Neural cell (in vitro differentiated cells): ENCODE results near the gene PGM5. TPM values are rescaled to one million over a fixed set of nuclear protein-coding genes. Genes with fewer than 3 reads are reported as not detected.

Experiments used
- H2AFZ ChIP-seq: fragments of 200-600, 300-800 bp; sonication (generic), shearing (Covaris generic); 2 replicates; pipeline ENCODE4 v1.6.0; 2014; ENCODE audit warnings: low read depth, mild to moderate bottlenecking, antibody characterized with exemption, low read length, moderate library complexity
- H3F3A ChIP-seq: fragments of 200-600 bp; shearing (Covaris generic); 2 replicates; pipeline ENCODE4 v1.6.1; 2016; ENCODE audit warnings: mild to moderate bottlenecking, moderate library complexity, mixed read lengths, antibody characterized with exemption, low read length; ENCODE audit not compliant: insufficient read depth, poor library complexity, severe bottlenecking
- H3K27ac ChIP-seq: fragments of 200-600, 300-800 bp; sonication (generic), shearing (Covaris generic); 2 replicates; pipeline ENCODE4 v1.5.1; 2014; ENCODE audit warnings: mild to moderate bottlenecking, low read length, moderate library complexity
- H3K27me3 ChIP-seq: fragments of 300-800, 200-600 bp; sonication (generic), shearing (Covaris generic); 2 replicates; pipeline ENCODE4 v1.6.0; 2014; ENCODE audit warnings: mild to moderate bottlenecking, low read depth, low read length, moderate library complexity; ENCODE audit not compliant: insufficient read depth
- H3K36me3 ChIP-seq: fragments of 300-800, 200-600 bp; sonication (generic), shearing (Covaris generic); 2 replicates; pipeline ENCODE4 v1.5.1; 2014; ENCODE audit warnings: mild to moderate bottlenecking, antibody characterized with exemption, low read length, moderate library complexity; ENCODE audit not compliant: insufficient read depth
- H3K4me2 ChIP-seq: fragments of 300-800, 200-600 bp; sonication (generic), shearing (Covaris generic); 2 replicates; pipeline ENCODE4 v1.6.0; 2014; ENCODE audit warnings: mild to moderate bottlenecking, low read length
- H3K4me3 ChIP-seq: fragments of 300-800, 200-600 bp; sonication (generic), shearing (Covaris generic); 2 replicates; pipeline ENCODE4 v1.5.1; 2014; ENCODE audit warnings: mild to moderate bottlenecking, low read length, moderate library complexity
- H3K79me2 ChIP-seq: fragments of 200-600 bp; shearing (Covaris generic); replicated peaks from 2 replicates; pipeline ENCODE4 v1.6.0; 2014; ENCODE audit warnings: mild to moderate bottlenecking, low read length, moderate library complexity; ENCODE audit not compliant: insufficient read depth
- H3K9ac ChIP-seq: fragments of 300-800, 200-600 bp; sonication (generic), shearing (Covaris generic); 2 replicates; pipeline ENCODE4 v1.6.1; 2016; ENCODE audit warnings: mild to moderate bottlenecking, low read length, mixed read lengths
- H3K9me2 ChIP-seq: fragments of 200-600 bp; shearing (Covaris generic); 2 replicates; pipeline ENCODE4 v1.6.1; 2016; ENCODE audit warnings: mild to moderate bottlenecking, low read length, mixed read lengths; ENCODE audit not compliant: insufficient read depth
- H3K9me3 ChIP-seq: fragments of 200-600, 300-800 bp; sonication (generic), shearing (Covaris generic); 2 replicates; pipeline ENCODE4 v1.6.1; 2016; ENCODE audit warnings: mild to moderate bottlenecking, mixed run types, low read length, moderate library complexity, mixed read lengths
- H4K20me1 ChIP-seq: fragments of 200-600 bp; shearing (Covaris generic); 2 replicates; pipeline ENCODE4 v1.6.1; 2016; ENCODE audit warnings: mild to moderate bottlenecking, mixed run types; ENCODE audit not compliant: insufficient read depth
- CTCF ChIP-seq: fragments of 450-650 bp; IDR thresholded peaks from 2 replicates; pipeline ENCODE4 v1.5.1; 2014; ENCODE audit warnings: antibody characterized with exemption, mild to moderate bottlenecking, moderate library complexity; ENCODE audit not compliant: poor library complexity, severe bottlenecking
- EP300 ChIP-seq: fragments of 450-650 bp; conservative IDR thresholded peaks from 2 replicates; pipeline ENCODE4 v1.6.1; 2014; ENCODE audit warnings: antibody characterized with exemption, mild to moderate bottlenecking, moderate library complexity; ENCODE audit not compliant: poor library complexity, severe bottlenecking
- EZH2 ChIP-seq: fragments of 200-600, 300-800 bp; shearing (Covaris generic), sonication (generic); IDR thresholded peaks from 2 replicates; pipeline ENCODE4 v1.6.1; 2014; ENCODE audit warnings: antibody characterized with exemption, low read length, borderline replicate concordance, mild to moderate bottlenecking; ENCODE audit not compliant: insufficient read depth, poor library complexity, severe bottlenecking
- MXI1 ChIP-seq: fragments of 450-650 bp; conservative IDR thresholded peaks from 2 replicates; pipeline ENCODE4 v1.6.1; 2014; ENCODE audit warnings: antibody characterized with exemption, mild to moderate bottlenecking; ENCODE audit not compliant: poor library complexity, severe bottlenecking
- POLR2AphosphoS5 ChIP-seq: IDR thresholded peaks from 2 replicates; pipeline ENCODE4 v1.6.1; 2012
- RAD21 ChIP-seq: fragments of 450-650 bp; conservative IDR thresholded peaks from 2 replicates; pipeline ENCODE4 v1.6.1; 2014; ENCODE audit warnings: antibody characterized with exemption, mild to moderate bottlenecking, moderate library complexity
- REST ChIP-seq: IDR thresholded peaks from 2 replicates; pipeline ENCODE4 v1.6.1; 2012; ENCODE audit warnings: borderline replicate concordance
- SMC3 ChIP-seq: fragments of 450-650 bp; conservative IDR thresholded peaks from 2 replicates; pipeline ENCODE4 v1.6.1; 2014; ENCODE audit warnings: antibody characterized with exemption, mild to moderate bottlenecking, moderate library complexity; ENCODE audit not compliant: poor library complexity
- TAF1 ChIP-seq: IDR thresholded peaks from 2 replicates; pipeline ENCODE4 v1.6.1; 2012; ENCODE audit warnings: low read depth
- polyA plus RNA-seq: library from polyadenylated mRNA; depleted of rRNA; stranded (reverse); fragments of >200 nt; gene quantifications from 2 replicates; pipeline ENCODE4 v1.2.3, GENCODE V29; 2014

PGM5 gene
- polyA plus RNA-seq, 1 donor from 2014 or later, result not detected

GRCh38 chr9:68472119-68472518 lies 115.7 kb downstream of the PGM5 start:
- Histone ChIP-seq H3K27me3 (no peaks in the 10 kb centered on the region), H3F3A (no peaks in the 10 kb centered on the region), H3K9ac (no peak overlapping the region), H2AFZ (no peak overlapping the region), H4K20me1 (no peaks in the 10 kb centered on the region), H3K4me3 (no peak overlapping the region), H3K27ac (no peak overlapping the region), H3K36me3 (no peaks in the 10 kb centered on the region), H3K9me3 (no peaks in the 10 kb centered on the region), H3K79me2 (no peaks in the 10 kb centered on the region), H3K4me2 (no peak overlapping the region), H3K9me2 (no peaks in the 10 kb centered on the region)
- TF ChIP-seq EZH2 (no peak), EP300 (no peak), CTCF (no peak), MXI1 (no peak), REST (no peak), POLR2AphosphoS5 (no peak), RAD21 (no peak), TAF1 (no peak), SMC3 (no peak)

- Histone ChIP-seq H3F3A (no peaks in the 10 kb centered on the region), H3K36me3 (no peaks in the 10 kb centered on the region), H3K9me3 (no peaks in the 10 kb centered on the region), H3K4me2 (no peak overlapping the region), H3K27me3 (no peaks in the 10 kb centered on the region), H3K9me2 (no peaks in the 10 kb centered on the region), H4K20me1 (no peaks in the 10 kb centered on the region), H3K4me3 (no peak overlapping the region), H2AFZ (no peak overlapping the region), H3K27ac (no peak overlapping the region), H3K79me2 (no peaks in the 10 kb centered on the region), H3K9ac (no peak overlapping the region)
- TF ChIP-seq SMC3, result no peak
- TF ChIP-seq POLR2AphosphoS5, result no peak
- no peak for TF ChIP-seq TAF1
- no peak for TF ChIP-seq EZH2
- no peak for TF ChIP-seq MXI1
- no peak for TF ChIP-seq REST
- no peak for TF ChIP-seq CTCF
- TF ChIP-seq RAD21, result no peak
- TF ChIP-seq EP300, result no peak
These were observed 117.4 kb downstream of the PGM5 start for GRCh38 chr9:68473790-68474189.
